Fibroblast of lung (primary cell): ENCODE measurements around the gene TBC1D5.

Source experiments
- EZH2 ChIP-seq: IDR thresholded peaks from 2 replicates; pipeline ENCODE4 v1.5.1; 2012; ENCODE audit warnings: low read length, control low read depth, mild to moderate bottlenecking; ENCODE audit errors: missing control alignments
- TF ChIP-seq, protein P1 (sequence below), 2 donors: IDR thresholded peaks in 1 of 2; conservative IDR thresholded peaks in 1 of 2; 1 replicate in 1 of 2; 2 replicates in 1 of 2; pipeline ENCODE4 v1.5.1; 2011 to 2012; ENCODE audit warnings: low read length in 2 of 2, control low read depth in 1 of 2, inconsistent platforms in 1 of 2, low read depth in 1 of 2, mild to moderate bottlenecking in 1 of 2

- no peak for TF ChIP-seq EZH2
- TF ChIP-seq, protein P1, sequence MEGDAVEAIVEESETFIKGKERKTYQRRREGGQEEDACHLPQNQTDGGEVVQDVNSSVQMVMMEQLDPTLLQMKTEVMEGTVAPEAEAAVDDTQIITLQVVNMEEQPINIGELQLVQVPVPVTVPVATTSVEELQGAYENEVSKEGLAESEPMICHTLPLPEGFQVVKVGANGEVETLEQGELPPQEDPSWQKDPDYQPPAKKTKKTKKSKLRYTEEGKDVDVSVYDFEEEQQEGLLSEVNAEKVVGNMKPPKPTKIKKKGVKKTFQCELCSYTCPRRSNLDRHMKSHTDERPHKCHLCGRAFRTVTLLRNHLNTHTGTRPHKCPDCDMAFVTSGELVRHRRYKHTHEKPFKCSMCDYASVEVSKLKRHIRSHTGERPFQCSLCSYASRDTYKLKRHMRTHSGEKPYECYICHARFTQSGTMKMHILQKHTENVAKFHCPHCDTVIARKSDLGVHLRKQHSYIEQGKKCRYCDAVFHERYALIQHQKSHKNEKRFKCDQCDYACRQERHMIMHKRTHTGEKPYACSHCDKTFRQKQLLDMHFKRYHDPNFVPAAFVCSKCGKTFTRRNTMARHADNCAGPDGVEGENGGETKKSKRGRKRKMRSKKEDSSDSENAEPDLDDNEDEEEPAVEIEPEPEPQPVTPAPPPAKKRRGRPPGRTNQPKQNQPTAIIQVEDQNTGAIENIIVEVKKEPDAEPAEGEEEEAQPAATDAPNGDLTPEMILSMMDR (conservative IDR thresholded peaks at IDR 0.05 in 1 of 2, IDR thresholded peaks at IDR 0.05 in 1 of 2; ENCODE audit: low read depth in 1 of 2, low read length in 2 of 2) = no peak
Measured at GRCh38 chr3:17207019-17207418, 535.4 kb downstream of the TBC1D5 start.
